Body of pancreas (tissue), 4 donors: ENCODE data around the gene DEFB123.

Experiments
- POLR2A ChIP-seq, 3 donors: fragments of 450-650 bp; IDR thresholded peaks; one replicate each; pipeline ENCODE4 v1.6.1; 2016; ENCODE audit warnings: antibody characterized with exemption in 3 of 3, mild to moderate bottlenecking in 2 of 3
- TF ChIP-seq, protein P1 (sequence below), 7 experiments: fragments of 450-650 bp in 4 of 7; fragments of 200-600 bp in 3 of 7; sonication (generic) in 3 of 7; IDR thresholded peaks; one replicate each; pipeline ENCODE4 v1.5.1; 2016 to 2019; ENCODE audit warnings: antibody characterized with exemption in 7 of 7

DNA sequence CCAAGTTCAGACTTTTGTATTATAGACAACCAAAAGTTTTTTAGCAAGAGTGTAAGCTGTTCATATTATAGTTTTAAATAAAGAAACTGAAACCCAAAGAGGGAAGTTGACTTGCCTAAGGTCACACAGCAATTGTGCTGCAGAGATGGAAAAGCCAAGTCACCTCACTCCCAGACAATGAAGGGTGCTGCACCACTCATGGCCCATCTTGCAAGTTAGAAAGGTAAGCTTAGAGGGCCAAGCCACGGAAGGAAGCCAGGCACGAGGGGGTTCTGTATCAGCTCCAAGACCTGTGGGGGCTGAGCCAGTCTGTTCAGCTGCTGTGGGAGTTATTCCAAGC is 33.6 kb downstream of the DEFB123 start:
- no peak for TF ChIP-seq POLR2A (IDR thresholded peaks at IDR 0.05)
- TF ChIP-seq, protein P1, sequence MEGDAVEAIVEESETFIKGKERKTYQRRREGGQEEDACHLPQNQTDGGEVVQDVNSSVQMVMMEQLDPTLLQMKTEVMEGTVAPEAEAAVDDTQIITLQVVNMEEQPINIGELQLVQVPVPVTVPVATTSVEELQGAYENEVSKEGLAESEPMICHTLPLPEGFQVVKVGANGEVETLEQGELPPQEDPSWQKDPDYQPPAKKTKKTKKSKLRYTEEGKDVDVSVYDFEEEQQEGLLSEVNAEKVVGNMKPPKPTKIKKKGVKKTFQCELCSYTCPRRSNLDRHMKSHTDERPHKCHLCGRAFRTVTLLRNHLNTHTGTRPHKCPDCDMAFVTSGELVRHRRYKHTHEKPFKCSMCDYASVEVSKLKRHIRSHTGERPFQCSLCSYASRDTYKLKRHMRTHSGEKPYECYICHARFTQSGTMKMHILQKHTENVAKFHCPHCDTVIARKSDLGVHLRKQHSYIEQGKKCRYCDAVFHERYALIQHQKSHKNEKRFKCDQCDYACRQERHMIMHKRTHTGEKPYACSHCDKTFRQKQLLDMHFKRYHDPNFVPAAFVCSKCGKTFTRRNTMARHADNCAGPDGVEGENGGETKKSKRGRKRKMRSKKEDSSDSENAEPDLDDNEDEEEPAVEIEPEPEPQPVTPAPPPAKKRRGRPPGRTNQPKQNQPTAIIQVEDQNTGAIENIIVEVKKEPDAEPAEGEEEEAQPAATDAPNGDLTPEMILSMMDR (IDR thresholded peaks at IDR 0.05), result no peak
